Body of pancreas (tissue), 4 donors: ENCODE data around the gene SRRD. TPM values are rescaled to one million over a fixed set of nuclear protein-coding genes. Genes with fewer than 3 reads are reported as not detected.
A peak's percentile ranks its signal among the peaks of the same experiment; 100 is the strongest.
"Not testable (repeated sequence)": the region's sequence is repeated elsewhere in the genome, so short reads cannot be mapped to it uniquely, and the experiment has no call there.

Source experiments
- ATAC-seq: fragments of 150-250 bp; one replicate; pipeline ENCODE4 v1.9.1; 2016
- DNase-seq, 4 donors: peaks; one replicate each; pipeline ENCODE4 v3.0.0-alpha.2; 2019
- H3K27ac ChIP-seq, 4 donors: fragments of 200-600 bp; sonication (generic); 1 replicate in 3 of 4; 2 replicates in 1 of 4; pipeline versions ENCODE4 v1.5.1 to v1.6.1; 2016 to 2019; ENCODE audit warnings: mild to moderate bottlenecking in 1 of 4, mixed read lengths in 1 of 4, moderate library complexity in 1 of 4
- H3K27me3 ChIP-seq, 2 donors: fragments of 200-600 bp; sonication (generic); one replicate each; pipeline ENCODE4 v1.6.0; 2016; ENCODE audit warnings: mild to moderate bottlenecking in 1 of 2
- H3K36me3 ChIP-seq, 2 donors: fragments of 200-600 bp; sonication (generic); replicated peaks in 1 of 2; 2 replicates each; pipeline ENCODE4 v1.5.1; 2016; ENCODE audit warnings: low read depth in 2 of 2; ENCODE audit not compliant: insufficient read depth in 1 of 2
- H3K4me1 ChIP-seq: fragments of 200-600 bp; sonication (generic); one replicate; pipeline ENCODE4 v1.6.0; 2016
- H3K4me3 ChIP-seq, 2 donors: fragments of 200-600 bp; sonication (generic); 1 replicate in 1 of 2; 2 replicates in 1 of 2; pipeline ENCODE4 v1.5.1; 2016 to 2019
- H3K9me3 ChIP-seq, 3 donors: fragments of 200-600 bp; sonication (generic); 1 replicate in 2 of 3; 2 replicates in 1 of 3; pipeline ENCODE4 v1.5.1; 2016
- POLR2A ChIP-seq, 3 donors: fragments of 450-650 bp; IDR thresholded peaks; one replicate each; pipeline ENCODE4 v1.6.1; 2016; ENCODE audit warnings: antibody characterized with exemption in 3 of 3, mild to moderate bottlenecking in 2 of 3
- WGBS, 2 donors: methylation state at CpG; one replicate each; pipeline ENCODE4 v1.1.5; 2017; 5-methylcytosine and 5-hydroxymethylcytosine counted together
- intact Hi-C: fragments of 100-400 bp; cut with DNase I; formaldehyde crosslinking; loops from one replicate; pipeline ENCODE4 v1.15.1; 2023
- total RNA-seq, 2 donors: library from RNA; depleted of rRNA; stranded (reverse); fragments of >200 nt; gene quantifications; one replicate each; pipeline ENCODE4 v1.1.0, GENCODE V29; 2016
- TF ChIP-seq, protein P1 (sequence below), 7 experiments: fragments of 450-650 bp in 4 of 7; fragments of 200-600 bp in 3 of 7; sonication (generic) in 3 of 7; IDR thresholded peaks; one replicate each; pipeline ENCODE4 v1.5.1; 2016 to 2019; ENCODE audit warnings: antibody characterized with exemption in 7 of 7

Gene SRRD
- total RNA-seq, 2 donors from 2014 or later: 5.3 to 7.5 TPM

DNA sequence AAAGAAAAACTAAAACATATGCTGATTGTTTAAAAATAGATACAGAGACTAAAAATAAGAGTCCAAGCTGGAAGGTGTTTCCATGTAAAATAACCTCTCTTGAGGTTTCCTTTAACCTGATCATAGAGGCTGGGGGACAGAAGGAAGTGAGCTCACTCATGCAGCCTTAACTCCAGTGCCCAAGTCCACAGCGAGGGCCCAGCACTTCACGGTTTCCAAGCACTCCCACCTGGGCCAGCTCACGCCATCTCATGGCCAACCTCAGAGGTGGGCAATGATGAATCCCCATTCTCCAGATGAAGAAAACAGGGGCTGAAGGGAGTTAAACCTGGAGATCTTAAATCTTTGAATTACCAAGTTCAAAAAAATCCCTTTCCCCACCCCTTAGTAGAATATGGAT lies 43.5 kb downstream of the SRRD start:
- Histone ChIP-seq H3K4me1 (peaks cover 63% of the 10 kb centered on the region), H3K9me3 (no peaks in the 10 kb centered on the region), H3K4me3 (no peak overlapping the region), H3K27ac (peak overlapping the region in 3 of 4 donors; percentile 36 to 80 (median 77)), H3K36me3 (peaks cover 3 to 9% of the 10 kb centered on the region in 2 donors), H3K27me3 (no peaks in the 10 kb centered on the region)
- DNase-seq (no peak), ATAC-seq (no peak)
- WGBS, 2 donors: 54% methylated on average over 3 of the region's 3 CpGs
- intact Hi-C loops: no loop called here
- TF ChIP-seq POLR2A (IDR thresholded peaks at IDR 0.05): no peak
- TF ChIP-seq, protein P1, sequence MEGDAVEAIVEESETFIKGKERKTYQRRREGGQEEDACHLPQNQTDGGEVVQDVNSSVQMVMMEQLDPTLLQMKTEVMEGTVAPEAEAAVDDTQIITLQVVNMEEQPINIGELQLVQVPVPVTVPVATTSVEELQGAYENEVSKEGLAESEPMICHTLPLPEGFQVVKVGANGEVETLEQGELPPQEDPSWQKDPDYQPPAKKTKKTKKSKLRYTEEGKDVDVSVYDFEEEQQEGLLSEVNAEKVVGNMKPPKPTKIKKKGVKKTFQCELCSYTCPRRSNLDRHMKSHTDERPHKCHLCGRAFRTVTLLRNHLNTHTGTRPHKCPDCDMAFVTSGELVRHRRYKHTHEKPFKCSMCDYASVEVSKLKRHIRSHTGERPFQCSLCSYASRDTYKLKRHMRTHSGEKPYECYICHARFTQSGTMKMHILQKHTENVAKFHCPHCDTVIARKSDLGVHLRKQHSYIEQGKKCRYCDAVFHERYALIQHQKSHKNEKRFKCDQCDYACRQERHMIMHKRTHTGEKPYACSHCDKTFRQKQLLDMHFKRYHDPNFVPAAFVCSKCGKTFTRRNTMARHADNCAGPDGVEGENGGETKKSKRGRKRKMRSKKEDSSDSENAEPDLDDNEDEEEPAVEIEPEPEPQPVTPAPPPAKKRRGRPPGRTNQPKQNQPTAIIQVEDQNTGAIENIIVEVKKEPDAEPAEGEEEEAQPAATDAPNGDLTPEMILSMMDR (IDR thresholded peaks at IDR 0.05): no peak

DNA sequence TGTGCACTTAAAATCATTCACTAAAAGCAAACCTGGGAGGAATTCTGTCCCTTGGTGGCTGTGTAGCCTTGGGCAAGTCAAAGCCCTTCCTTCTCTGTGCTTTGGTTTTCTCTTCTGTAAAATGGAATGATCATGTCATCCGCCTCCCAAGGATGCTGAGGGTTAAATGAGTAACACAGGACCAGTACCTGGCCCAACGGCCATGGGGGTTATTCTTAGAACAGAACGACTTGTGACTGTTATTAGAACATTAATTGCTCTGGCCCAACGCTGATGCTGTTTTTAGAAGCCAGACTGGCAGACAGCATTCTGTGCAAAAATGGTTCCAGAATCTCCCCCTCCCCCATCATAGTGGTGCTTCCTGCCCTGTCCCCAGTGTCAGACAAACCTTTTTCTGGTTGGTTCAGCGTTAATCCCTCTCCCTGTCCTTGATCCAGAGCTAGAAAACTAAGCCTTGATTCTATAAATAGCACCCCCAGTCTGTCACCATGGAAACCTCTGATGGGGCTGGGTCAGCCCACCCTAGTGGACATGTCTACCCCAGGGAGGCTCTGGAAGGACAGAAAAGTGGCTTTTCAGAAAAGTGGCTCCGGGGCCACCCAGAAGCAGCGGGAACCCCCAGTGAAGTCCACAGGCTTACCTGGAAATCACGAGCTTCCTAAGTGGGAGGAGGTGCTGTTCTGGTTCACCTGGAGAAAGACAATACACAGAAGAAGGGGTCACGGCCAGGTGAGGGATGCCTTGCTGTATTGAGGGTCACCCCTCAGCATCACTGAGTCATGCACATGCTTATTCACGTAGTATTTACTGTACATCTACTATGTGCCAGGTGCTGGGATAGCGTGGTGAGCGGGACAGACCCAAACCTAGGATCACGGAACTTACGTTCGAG lies 44.1 kb downstream of the SRRD start:
- WGBS, 2 donors: 60 to 64% methylated on average over 15 of the region's 15 CpGs
- DNase-seq: no peak

DNA sequence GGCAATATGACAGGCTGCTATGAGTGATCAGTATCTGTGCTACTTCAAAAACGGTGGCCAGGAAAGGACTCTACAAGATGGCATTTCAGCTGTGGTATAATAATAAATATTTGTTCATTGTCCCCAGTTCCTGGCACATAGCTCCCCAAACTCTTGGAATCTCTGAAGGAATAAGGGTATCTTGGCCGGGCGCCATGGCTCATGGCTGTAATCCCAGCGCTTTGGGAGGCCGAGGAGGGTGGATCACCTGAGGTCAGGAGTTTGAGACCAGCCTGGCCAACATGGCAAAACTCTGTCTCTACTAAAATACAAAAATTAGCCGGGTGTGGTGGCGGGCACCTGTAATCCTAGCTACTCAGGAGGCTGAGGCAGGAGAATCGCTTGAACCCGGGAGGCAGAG lies 44.8 kb downstream of the SRRD start:
- H3K4me3 ChIP-seq, H3K27me3 ChIP-seq, H3K9me3 ChIP-seq, intact Hi-C loops: not testable (repeated sequence)
- H3K27ac ChIP-seq: peak overlapping the region; percentile 77 to 80 (median 78)
- ATAC-seq (peak; percentile 10), DNase-seq (peak in 3 of 4 donors; percentile 46 to 54 (median 46))
- H3K4me1 ChIP-seq: peaks cover 63% of the 10 kb centered on the region
- 54 to 58% methylated on average over 6 to 9 of the region's 9 CpGs for WGBS, 2 donors
- peaks cover 3 to 18% of the 10 kb centered on the region in 2 donors for H3K36me3 ChIP-seq

More for the DNA sequence above, 44.1 kb downstream of the SRRD start:
- TF ChIP-seq, protein P1 (IDR thresholded peaks at IDR 0.05): no peak
- TF ChIP-seq POLR2A (IDR thresholded peaks at IDR 0.05): no peak
- H3K27ac ChIP-seq: peak overlapping the region; percentile 77 to 80 (median 78)
- H3K27me3 ChIP-seq: no peaks in the 10 kb centered on the region
- peak; percentile 2 for ATAC-seq
- peaks cover 63% of the 10 kb centered on the region for H3K4me1 ChIP-seq
- no peak overlapping the region for H3K4me3 ChIP-seq
- no peaks in the 10 kb centered on the region for H3K9me3 ChIP-seq
- peaks cover 3 to 15% of the 10 kb centered on the region in 2 donors for H3K36me3 ChIP-seq
- intact Hi-C loops: no loop called here

DNA sequence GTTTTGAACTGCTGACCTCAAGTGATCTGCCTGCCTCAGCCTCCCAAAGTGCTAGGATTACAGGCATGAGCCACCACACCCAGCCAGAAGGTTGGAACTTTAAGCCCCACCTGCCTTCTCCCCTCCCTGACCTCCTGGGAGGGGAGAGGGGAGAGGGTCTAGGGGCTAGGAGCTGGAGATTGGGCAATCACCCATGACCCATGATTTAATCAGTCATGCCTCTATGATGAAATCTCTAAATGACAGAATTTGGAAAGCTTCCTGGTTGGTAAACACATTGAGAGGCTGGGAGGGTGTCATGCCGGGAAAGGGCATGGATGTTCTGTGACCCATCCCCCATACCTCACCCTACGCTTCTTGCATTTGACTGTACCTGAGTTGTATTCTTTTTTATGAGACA lies 45.7 kb downstream of the SRRD start:
- no peak overlapping the region for H3K4me3 ChIP-seq
- H3K36me3 ChIP-seq: peaks cover 3 to 18% of the 10 kb centered on the region in 2 donors
- intact Hi-C loops: no loop called here
- H3K27ac ChIP-seq: peak overlapping the region; percentile 77 to 80 (median 78)
- TF ChIP-seq POLR2A (IDR thresholded peaks at IDR 0.05): no peak
- TF ChIP-seq, protein P1 (IDR thresholded peaks at IDR 0.05): no peak
- peak; percentile 89 for ATAC-seq
- H3K27me3 ChIP-seq: no peaks in the 10 kb centered on the region
- 25 to 29% methylated on average over 2 of the region's 2 CpGs for WGBS, 2 donors
- H3K9me3 ChIP-seq: no peaks in the 10 kb centered on the region
- DNase-seq: peak; percentile 73 to 84 (median 76)
- H3K4me1 ChIP-seq: peaks cover 64% of the 10 kb centered on the region

DNA sequence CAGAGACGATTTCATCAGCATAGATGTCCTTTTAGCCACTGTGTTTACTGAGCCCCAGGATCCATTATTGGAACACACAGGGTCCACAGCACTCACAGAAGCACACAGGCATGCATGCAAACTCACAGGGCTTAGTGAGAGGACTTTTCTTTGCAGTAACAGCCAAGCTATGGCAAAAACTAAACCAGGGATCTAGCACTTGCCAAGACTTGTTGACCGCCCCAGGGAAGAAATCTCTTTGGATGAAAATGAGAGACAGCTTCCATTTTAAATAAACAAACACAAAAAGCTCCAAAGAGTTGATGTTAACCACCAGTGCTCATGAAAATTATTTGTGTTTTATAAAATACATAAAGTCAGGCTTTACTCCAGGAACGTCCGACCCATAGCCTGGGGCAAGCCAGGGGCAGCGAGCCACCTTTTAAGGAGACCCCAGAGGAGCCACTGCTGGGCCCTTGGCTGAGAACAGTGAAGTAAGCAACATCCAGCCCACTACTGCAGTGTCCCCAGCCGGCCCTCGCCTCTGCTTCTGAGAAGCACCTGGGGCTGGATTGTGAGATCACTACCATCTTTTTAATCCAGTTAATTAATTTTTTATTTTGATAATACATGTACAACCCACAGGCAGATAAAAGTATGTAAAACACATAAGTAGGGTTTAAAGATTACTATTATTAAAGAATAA lies 50.6 kb downstream of the SRRD start:
- Histone ChIP-seq H3K4me1 (peaks cover 67% of the 10 kb centered on the region), H3K36me3 (peaks cover 4 to 23% of the 10 kb centered on the region in 2 donors), H3K27me3 (no peaks in the 10 kb centered on the region), H3K4me3 (no peak overlapping the region), H3K9me3 (no peaks in the 10 kb centered on the region), H3K27ac (peak overlapping the region in 3 of 4 donors; percentile 23 to 80 (median 38))
- DNase-seq (no peak), ATAC-seq (no peak)
- intact Hi-C loops: no loop called here
- TF ChIP-seq POLR2A (IDR thresholded peaks at IDR 0.05): no peak
- 73 to 83% methylated on average over 7 of the region's 7 CpGs for WGBS, 2 donors
